ENCODE data around the gene HSD17B12.
"Not testable (repeated sequence)": the region's sequence is repeated elsewhere in the genome, so short reads cannot be mapped to it uniquely, and the experiment has no call there.

Gene HSD17B12

DNA sequence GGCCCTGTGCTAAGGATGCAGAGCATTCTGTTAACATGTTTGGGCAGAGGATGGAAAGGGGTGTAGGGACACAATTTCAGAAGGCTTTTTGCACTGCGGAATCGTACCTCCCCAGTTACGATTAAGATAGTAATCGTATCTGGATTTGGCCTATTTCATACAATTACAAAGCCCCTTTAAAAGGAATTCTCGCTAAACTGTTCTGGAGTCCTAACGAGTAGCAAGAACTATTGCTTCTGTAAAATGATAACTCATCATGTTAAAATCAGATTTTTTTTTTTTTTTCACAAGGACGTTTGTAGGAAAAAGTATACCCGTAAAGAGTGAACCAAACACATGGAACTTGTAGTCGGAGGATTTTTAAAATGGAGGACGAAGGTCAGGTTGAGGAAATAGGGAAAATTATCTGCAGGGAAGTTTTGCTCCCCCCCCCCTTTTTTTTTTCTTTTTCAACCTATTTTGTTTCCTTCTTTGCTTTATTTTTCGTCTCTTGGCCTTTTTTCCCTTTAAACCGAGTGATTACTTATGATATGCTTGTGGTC, 934 bp downstream of the HSD17B12 start:
- Histone ChIP-seq H3K36me3 (ENCODE audit: insufficient read depth, low read length) (peaks cover 29% of the 10 kb centered on the region), H3K4me3 (ENCODE audit: low read depth in 1 of 2, low read length in 2 of 2) (peak overlapping the region; percentile 59 to 61; a peak in 3 of 4 replicates), H3K9me3 (ENCODE audit: insufficient read depth, low read length, severe bottlenecking) (peaks cover 3% of the 10 kb centered on the region), H2AFZ (ENCODE audit: low read depth, low read length) (peak overlapping the region; percentile 92), H3K9ac (ENCODE audit: low read depth, low read length) (peak overlapping the region; percentile 91), H3K79me2 (ENCODE audit: insufficient read depth, low read length) (peaks cover 58% of the 10 kb centered on the region), H3K27me3 (ENCODE audit: insufficient read depth, low read length, poor library complexity) (no peaks in the 10 kb centered on the region), H3K4me1 (ENCODE audit: insufficient read depth, low read length) (peaks cover 52% of the 10 kb centered on the region), H3K4me2 (ENCODE audit: insufficient read depth, low read length) (peak overlapping the region; percentile 72), H4K20me1 (ENCODE audit: insufficient read depth, low read length) (peaks cover 8% of the 10 kb centered on the region; the same call in 1 of the 2 replicates), H3K27ac (ENCODE audit: low read length) (peak overlapping the region; percentile 78)
- DNase-seq (no peak), ATAC-seq (ENCODE audit: insufficient read depth, low read depth) (no peak)
- TF ChIP-seq EZH2 (IDR thresholded peaks at IDR 0.05; ENCODE audit: borderline replicate concordance, low read depth, low read length, severe bottlenecking), result no peak
- TF ChIP-seq CTCF (IDR thresholded peaks at IDR 0.05; ENCODE audit: borderline replicate concordance, extremely low read depth, low read length, poor library complexity, severe bottlenecking), result no peak

DNA sequence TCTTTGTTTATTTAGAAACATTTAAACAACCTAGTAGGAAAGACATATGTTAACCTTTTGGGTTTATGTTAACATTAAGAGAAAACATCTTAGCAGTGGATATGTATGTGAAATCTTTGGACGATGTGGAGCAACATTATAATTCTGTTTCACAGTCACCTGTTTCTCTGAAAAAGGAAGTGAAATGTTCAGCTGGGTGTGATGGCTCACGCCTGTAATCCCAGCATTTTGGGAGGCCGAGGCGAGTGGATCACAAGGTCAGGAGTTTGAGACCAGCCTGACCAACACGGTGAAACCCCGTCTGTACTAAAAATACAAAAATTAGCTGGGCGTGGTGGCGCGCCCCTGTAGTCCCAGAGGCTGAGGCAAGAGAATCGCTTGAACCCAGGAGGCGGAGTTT, 1.5 kb downstream of the HSD17B12 start:
- Histone ChIP-seq H3K79me2 (ENCODE audit: insufficient read depth, low read length) (peaks cover 64% of the 10 kb centered on the region), H2AFZ (ENCODE audit: low read depth, low read length) (peak overlapping the region; percentile 92), H3K4me1 (ENCODE audit: insufficient read depth, low read length) (peaks cover 52% of the 10 kb centered on the region), H4K20me1 (ENCODE audit: insufficient read depth, low read length) (peaks cover 12% of the 10 kb centered on the region; the same call in 1 of the 2 replicates), H3K36me3 (ENCODE audit: insufficient read depth, low read length) (peaks cover 29% of the 10 kb centered on the region), H3K9ac (ENCODE audit: low read depth, low read length) (peak overlapping the region; percentile 91), H3K27ac (ENCODE audit: low read length) (peak overlapping the region; percentile 78), H3K4me3 (ENCODE audit: low read depth in 1 of 2, low read length in 2 of 2) (peak overlapping the region; percentile 59 to 61; a peak in 3 of 4 replicates), H3K4me2 (ENCODE audit: insufficient read depth, low read length) (peak overlapping the region; percentile 72)
- not testable (repeated sequence) for H3K9me3 ChIP-seq (ENCODE audit: insufficient read depth, low read length, severe bottlenecking); ATAC-seq (ENCODE audit: insufficient read depth, low read depth); H3K27me3 ChIP-seq (ENCODE audit: insufficient read depth, low read length, poor library complexity)
- peak; percentile 31 for DNase-seq

DNA sequence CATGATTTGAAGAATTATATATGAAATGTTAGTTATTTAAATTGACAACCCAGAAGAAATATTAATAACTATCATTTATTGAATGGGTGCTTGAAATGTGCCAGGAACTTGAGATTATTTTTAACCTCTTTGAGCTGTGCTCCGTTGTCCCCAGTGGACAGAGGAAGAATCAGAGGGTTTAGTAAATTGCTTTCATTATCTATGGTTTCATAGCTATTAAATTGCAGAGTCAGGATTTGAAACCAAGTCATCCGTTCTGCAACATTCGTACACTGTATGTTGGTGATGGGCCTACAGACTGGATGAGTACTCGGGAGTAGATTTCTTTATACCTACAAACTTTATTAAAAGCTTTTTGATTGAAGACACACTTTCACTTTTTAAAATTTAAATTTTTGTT, 4.9 kb downstream of the HSD17B12 start:
- Histone ChIP-seq H3K79me2 (ENCODE audit: insufficient read depth, low read length) (peaks cover 97% of the 10 kb centered on the region), H3K36me3 (ENCODE audit: insufficient read depth, low read length) (peaks cover 34% of the 10 kb centered on the region)
- peak; percentile 18 for TF ChIP-seq CTCF (IDR thresholded peaks at IDR 0.05; ENCODE audit: borderline replicate concordance, extremely low read depth, low read length, poor library complexity, severe bottlenecking)
- TF ChIP-seq EZH2 (IDR thresholded peaks at IDR 0.05; ENCODE audit: borderline replicate concordance, low read depth, low read length, severe bottlenecking), result no peak

DNA sequence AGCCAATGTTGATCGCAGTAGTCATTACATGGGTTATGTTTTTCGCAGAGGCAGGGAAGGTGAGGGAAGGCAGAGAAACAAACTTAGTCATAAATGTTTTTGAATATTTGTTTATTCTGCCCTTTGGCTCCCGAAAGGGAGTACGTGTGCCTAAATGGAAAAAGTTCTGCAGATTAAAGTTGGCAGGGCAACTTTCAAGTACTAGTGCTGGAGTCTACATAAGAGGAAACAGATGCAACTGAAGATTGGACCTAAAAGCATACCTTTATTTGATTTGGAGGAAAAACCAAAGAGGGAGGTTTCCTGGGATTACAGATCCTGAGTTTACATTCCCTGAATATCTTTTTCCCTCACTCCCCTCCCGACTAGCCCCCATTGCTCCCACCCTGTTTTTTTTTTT, 5.7 kb downstream of the HSD17B12 start:
- no peak for TF ChIP-seq EZH2 (IDR thresholded peaks at IDR 0.05; ENCODE audit: borderline replicate concordance, low read depth, low read length, severe bottlenecking)
- Histone ChIP-seq H3K9me3 (ENCODE audit: insufficient read depth, low read length, severe bottlenecking) (no peaks in the 10 kb centered on the region), H3K9ac (ENCODE audit: low read depth, low read length) (no peak overlapping the region), H3K4me3 (ENCODE audit: low read depth in 1 of 2, low read length in 2 of 2) (no peak overlapping the region), H3K27me3 (ENCODE audit: insufficient read depth, low read length, poor library complexity) (no peaks in the 10 kb centered on the region), H2AFZ (ENCODE audit: low read depth, low read length) (no peak overlapping the region), H3K4me1 (ENCODE audit: insufficient read depth, low read length) (peaks cover 50% of the 10 kb centered on the region), H3K36me3 (ENCODE audit: insufficient read depth, low read length) (peaks cover 40% of the 10 kb centered on the region), H3K4me2 (ENCODE audit: insufficient read depth, low read length) (peak overlapping the region; percentile 18; the same call in 1 of the 2 replicates), H3K79me2 (ENCODE audit: insufficient read depth, low read length) (peaks cover 98% of the 10 kb centered on the region), H4K20me1 (ENCODE audit: insufficient read depth, low read length) (peaks cover 38% of the 10 kb centered on the region; the same call in 1 of the 2 replicates), H3K27ac (ENCODE audit: low read length) (no peak overlapping the region)
- ATAC-seq (ENCODE audit: insufficient read depth, low read depth) (no peak), DNase-seq (no peak)

More for the DNA sequence above, 4.9 kb downstream of the HSD17B12 start:
- Histone ChIP-seq H3K4me3 (ENCODE audit: low read depth in 1 of 2, low read length in 2 of 2) (no peak overlapping the region), H3K27me3 (ENCODE audit: insufficient read depth, low read length, poor library complexity) (no peaks in the 10 kb centered on the region), H3K27ac (ENCODE audit: low read length) (no peak overlapping the region), H3K4me1 (ENCODE audit: insufficient read depth, low read length) (peaks cover 51% of the 10 kb centered on the region), H3K4me2 (ENCODE audit: insufficient read depth, low read length) (peak overlapping the region; percentile 72; the same call in 1 of the 2 replicates), H2AFZ (ENCODE audit: low read depth, low read length) (no peak overlapping the region), H3K9me3 (ENCODE audit: insufficient read depth, low read length, severe bottlenecking) (no peaks in the 10 kb centered on the region), H4K20me1 (ENCODE audit: insufficient read depth, low read length) (peaks cover 31% of the 10 kb centered on the region; the same call in 1 of the 2 replicates), H3K9ac (ENCODE audit: low read depth, low read length) (no peak overlapping the region)
- ATAC-seq (ENCODE audit: insufficient read depth, low read depth) (no peak), DNase-seq (no peak)

All from DND-41 (cell line).